ENCODE data around the gene KPTN. TPM values are rescaled to one million over a fixed set of nuclear protein-coding genes. Genes with fewer than 3 reads are reported as not detected.

The KPTN gene
- total RNA-seq, 6 donors from 2014 or later: 3.5 to 15.8 (median 7.4) TPM

DNA sequence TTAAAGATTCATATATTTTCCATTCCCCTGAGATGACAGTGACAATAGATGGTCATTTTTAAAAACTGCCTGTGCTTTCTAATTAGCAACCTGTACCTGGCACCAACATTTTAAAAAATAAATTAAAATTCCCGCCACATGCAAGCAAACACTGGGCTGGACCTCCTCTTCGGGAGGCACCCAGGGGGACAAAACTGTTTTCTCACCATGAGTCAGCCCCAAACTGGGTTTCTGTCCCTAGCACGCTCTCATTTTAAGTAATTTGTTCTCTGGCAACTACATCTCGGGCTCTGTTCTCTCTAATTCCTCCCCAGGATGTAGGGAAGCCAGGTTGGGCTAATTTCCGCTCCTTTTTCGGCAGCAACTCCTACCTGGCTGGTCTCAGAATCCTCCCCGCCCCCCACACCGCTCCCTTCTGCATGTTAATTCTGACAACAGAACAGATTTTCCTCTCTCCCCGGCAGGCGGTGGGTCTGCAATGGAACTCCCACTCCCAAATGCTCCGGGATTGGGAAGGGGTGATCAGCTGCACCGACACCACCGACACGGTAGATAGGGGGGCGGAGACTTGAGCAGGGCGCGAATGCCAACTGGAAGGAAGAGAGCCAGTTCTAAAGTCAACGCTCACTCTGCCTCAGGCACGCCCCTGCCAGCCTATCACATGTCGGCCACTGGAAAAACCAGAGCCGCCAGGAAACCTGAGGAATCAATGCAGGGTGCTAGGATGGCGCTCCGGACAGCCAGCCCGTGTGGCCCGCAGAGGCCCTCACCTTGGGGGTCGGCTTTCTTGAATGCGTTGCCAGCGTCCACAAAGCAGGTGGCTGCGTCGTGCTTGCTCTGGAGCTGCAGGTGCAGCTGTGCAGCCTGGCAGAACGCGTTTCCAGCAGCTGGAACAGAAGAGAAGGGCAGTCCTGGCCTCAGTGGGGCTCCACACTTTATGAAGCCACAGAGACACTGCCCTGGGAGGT is 16.1 kb upstream of the KPTN start:
- peaks cover 5 to 90% (median 73%) of the 10 kb centered on the region in 4 donors for H3K36me3 ChIP-seq
- no peaks in the 10 kb centered on the region for H3K9me3 ChIP-seq
- H3K27ac ChIP-seq: no peak overlapping the region
- TF ChIP-seq, protein P1, sequence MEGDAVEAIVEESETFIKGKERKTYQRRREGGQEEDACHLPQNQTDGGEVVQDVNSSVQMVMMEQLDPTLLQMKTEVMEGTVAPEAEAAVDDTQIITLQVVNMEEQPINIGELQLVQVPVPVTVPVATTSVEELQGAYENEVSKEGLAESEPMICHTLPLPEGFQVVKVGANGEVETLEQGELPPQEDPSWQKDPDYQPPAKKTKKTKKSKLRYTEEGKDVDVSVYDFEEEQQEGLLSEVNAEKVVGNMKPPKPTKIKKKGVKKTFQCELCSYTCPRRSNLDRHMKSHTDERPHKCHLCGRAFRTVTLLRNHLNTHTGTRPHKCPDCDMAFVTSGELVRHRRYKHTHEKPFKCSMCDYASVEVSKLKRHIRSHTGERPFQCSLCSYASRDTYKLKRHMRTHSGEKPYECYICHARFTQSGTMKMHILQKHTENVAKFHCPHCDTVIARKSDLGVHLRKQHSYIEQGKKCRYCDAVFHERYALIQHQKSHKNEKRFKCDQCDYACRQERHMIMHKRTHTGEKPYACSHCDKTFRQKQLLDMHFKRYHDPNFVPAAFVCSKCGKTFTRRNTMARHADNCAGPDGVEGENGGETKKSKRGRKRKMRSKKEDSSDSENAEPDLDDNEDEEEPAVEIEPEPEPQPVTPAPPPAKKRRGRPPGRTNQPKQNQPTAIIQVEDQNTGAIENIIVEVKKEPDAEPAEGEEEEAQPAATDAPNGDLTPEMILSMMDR (IDR thresholded peaks at IDR 0.05): no peak
- TF ChIP-seq EP300 (IDR thresholded peaks at IDR 0.05) (no peak), POLR2AphosphoS5 (IDR thresholded peaks at IDR 0.05) (no peak), POLR2A (IDR thresholded peaks at IDR 0.05) (no peak)
- DNase-seq (no peak), ATAC-seq (ENCODE audit: low FRiP score in 2 of 2) (no peak)
- no peaks in the 10 kb centered on the region for H3K27me3 ChIP-seq
- 91 to 94% methylated on average over 19 to 30 of the region's 32 CpGs for WGBS, 2 donors
- no peaks in the 10 kb centered on the region for H3K4me1 ChIP-seq
- H3K4me3 ChIP-seq: no peak overlapping the region

DNA sequence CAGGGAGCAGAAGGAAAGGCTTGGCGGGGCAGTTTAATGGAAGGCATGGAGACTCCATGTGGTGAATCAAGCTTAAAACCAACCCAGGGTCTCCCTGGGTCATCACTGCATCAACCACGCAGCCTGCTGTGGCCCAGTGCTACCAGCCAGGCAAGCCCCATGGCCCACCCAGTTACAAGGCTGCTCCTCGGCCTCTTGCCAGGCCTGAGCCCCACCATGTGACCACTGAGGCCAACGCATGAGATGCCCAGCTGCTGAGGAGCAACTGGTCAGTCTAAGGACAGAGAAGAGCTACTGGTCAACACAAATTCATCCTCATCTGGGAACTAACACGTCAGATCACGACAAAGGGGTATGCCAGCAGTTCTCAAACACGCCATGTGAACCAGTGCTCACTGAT is 15.4 kb upstream of the KPTN start:
- Histone ChIP-seq H3K36me3 (peaks cover 5 to 89% (median 76%) of the 10 kb centered on the region in 4 donors), H3K4me1 (no peaks in the 10 kb centered on the region)

DNA sequence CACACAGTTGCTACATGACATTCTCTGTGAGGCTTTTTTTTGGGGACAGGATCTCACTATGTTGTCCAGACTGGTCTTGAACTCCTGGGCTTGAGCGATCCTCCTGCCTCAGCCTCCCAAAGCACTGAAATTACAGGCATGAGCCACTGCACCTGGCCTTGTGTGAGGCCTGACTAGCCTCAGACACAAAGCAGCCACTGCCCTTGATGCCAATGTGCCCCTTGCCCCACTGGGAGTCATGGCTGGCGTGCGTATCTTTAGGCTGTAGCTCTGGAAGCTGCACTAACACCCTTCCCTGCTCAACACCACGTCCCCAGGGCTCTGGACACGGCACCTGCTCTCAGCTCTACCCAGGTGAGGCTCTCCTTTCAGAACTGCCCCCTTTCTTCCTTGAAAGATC is 14.5 kb upstream of the KPTN start:
- TF ChIP-seq POLR2AphosphoS5 (IDR thresholded peaks at IDR 0.05) (no peak), POLR2A (IDR thresholded peaks at IDR 0.05) (no peak), EP300 (IDR thresholded peaks at IDR 0.05) (no peak)
- TF ChIP-seq, protein P1 (IDR thresholded peaks at IDR 0.05): no peak
- Histone ChIP-seq H3K27ac (no peak overlapping the region), H3K9me3 (no peaks in the 10 kb centered on the region), H3K36me3 (peaks cover 5 to 91% (median 78%) of the 10 kb centered on the region in 4 donors), H3K4me3 (no peak overlapping the region), H3K27me3 (no peaks in the 10 kb centered on the region), H3K4me1 (no peaks in the 10 kb centered on the region)
- ATAC-seq (ENCODE audit: low FRiP score in 2 of 2) (no peak), DNase-seq (no peak)
- WGBS, 2 donors: 96 to 97% methylated on average over 4 to 5 of the region's 5 CpGs

More for the DNA sequence above, 15.4 kb upstream of the KPTN start:
- Histone ChIP-seq H3K27me3 (no peaks in the 10 kb centered on the region), H3K9me3 (no peaks in the 10 kb centered on the region), H3K27ac (no peak overlapping the region), H3K4me3 (no peak overlapping the region)
- WGBS, 2 donors: 92% methylated on average over 5 to 7 of the region's 7 CpGs
- TF ChIP-seq POLR2AphosphoS5 (IDR thresholded peaks at IDR 0.05): no peak
- ATAC-seq (ENCODE audit: low FRiP score in 2 of 2) (no peak), DNase-seq (no peak)

DNA sequence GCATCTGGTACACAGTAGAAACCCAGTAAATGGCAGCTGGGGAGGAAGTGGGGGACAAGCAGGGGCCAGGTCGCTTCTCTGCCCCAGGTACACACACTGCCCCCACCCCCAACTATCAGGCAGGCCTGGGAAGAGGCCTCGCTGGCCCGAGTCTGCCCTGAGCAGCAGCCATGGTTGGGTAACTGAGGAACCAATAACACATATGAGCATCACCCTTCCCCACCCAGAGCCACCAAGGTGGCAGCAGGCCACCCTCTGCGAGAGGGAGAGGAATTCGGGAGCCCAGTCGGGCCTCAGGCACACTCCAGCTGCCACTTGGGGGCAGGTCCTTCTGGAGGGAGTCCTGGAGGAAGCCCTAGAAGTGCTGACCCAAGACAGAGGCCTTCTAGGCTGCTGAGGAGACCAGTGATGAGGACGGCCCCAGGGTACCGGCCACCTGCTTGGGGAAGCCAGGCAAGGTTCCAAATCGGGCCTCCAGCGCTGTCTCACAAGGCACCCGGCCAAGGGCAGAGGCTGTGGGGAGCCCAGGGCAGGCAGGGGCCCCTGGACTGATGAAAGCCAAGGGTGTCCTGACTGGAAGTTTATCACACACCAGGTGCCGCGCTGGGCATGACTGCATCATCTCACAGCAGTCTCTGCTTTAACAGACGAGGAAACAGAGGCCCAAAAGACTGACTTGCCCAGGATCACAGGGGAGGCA is 14.0 kb upstream of the KPTN start:
- no peaks in the 10 kb centered on the region for H3K9me3 ChIP-seq
- no peak overlapping the region for H3K27ac ChIP-seq
- no peak for TF ChIP-seq POLR2A (IDR thresholded peaks at IDR 0.05)
- TF ChIP-seq, protein P1 (IDR thresholded peaks at IDR 0.05): no peak
- TF ChIP-seq EP300 (IDR thresholded peaks at IDR 0.05): no peak
- H3K4me1 ChIP-seq: no peaks in the 10 kb centered on the region
- ATAC-seq (ENCODE audit: low FRiP score in 2 of 2) (no peak), DNase-seq (no peak)
- 92 to 95% methylated on average over 6 to 14 of the region's 14 CpGs for WGBS, 2 donors
- H3K36me3 ChIP-seq: peaks cover 5 to 91% (median 78%) of the 10 kb centered on the region in 4 donors
- H3K4me3 ChIP-seq: no peak overlapping the region
- no peaks in the 10 kb centered on the region for H3K27me3 ChIP-seq

DNA sequence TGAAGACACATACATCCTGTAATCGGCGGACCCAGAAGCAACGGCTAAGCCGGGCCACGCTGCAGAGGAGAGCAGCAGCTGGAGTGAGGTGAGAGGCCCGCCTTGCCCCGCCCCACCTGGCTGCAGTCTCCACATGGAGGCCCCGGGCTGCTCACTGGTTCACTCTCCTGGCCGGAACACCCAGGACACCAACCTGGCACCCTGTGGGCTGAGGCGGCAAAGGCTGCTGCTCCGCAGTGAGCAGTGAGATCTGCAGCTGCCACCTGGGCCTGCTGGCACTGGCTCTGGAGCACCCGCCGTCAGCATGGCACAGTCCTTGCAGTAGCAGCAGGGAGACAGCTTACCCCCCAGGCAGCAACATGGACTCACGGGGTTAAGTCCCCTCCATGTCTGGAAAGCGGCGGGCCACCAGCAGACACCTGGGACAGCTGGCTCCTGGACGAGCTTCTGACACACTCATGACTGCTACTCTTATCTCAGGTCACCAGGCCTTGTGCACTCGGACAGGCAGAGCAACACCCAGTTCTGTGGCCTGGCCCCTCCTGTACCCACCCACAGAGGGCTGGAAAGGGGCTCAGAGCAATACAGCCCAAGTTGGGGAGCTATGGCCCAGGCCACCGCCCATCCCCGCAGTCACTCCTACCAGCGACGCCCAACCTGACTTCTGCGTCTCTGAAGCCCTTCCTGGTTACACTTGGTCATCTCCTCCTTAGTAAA is 13.2 kb upstream of the KPTN start:
- H3K27me3 ChIP-seq: no peaks in the 10 kb centered on the region
- ATAC-seq (ENCODE audit: low FRiP score in 2 of 2) (no peak), DNase-seq (peak in 1 of 2 donors; percentile 72)
- H3K4me3 ChIP-seq: no peak overlapping the region
- H3K27ac ChIP-seq: no peak overlapping the region
- H3K4me1 ChIP-seq: no peaks in the 10 kb centered on the region
- WGBS, 2 donors: 85 to 91% methylated on average over 13 to 16 of the region's 23 CpGs
- H3K36me3 ChIP-seq: peaks cover 5 to 92% (median 79%) of the 10 kb centered on the region in 4 donors
- H3K9me3 ChIP-seq: no peaks in the 10 kb centered on the region
- TF ChIP-seq POLR2A (IDR thresholded peaks at IDR 0.05) (no peak), POLR2AphosphoS5 (IDR thresholded peaks at IDR 0.05) (no peak), EP300 (IDR thresholded peaks at IDR 0.05) (no peak)
- TF ChIP-seq, protein P1 (IDR thresholded peaks at IDR 0.05): no peak

Data from upper lobe of left lung (tissue), 6 donors.